K562 (cell line): ENCODE measurements around the gene CSNK1A1. TPM values are rescaled to one million over a fixed set of nuclear protein-coding genes. Genes with fewer than 3 reads are reported as not detected.
A peak's percentile ranks its signal among the peaks of the same experiment; 100 is the strongest.

Source experiments
- ELF1 ChIP-seq: fragments of 200-800 bp; sonication (Bioruptor generic); IDR thresholded peaks from 2 replicates; pipeline ENCODE4 v1.6.1; 2016; ENCODE audit warnings: missing genetic modification characterization, missing compliant biosample characterization
- IFI16 ChIP-seq: fragments of 250-450 bp; sonication (Bioruptor Pico); IDR thresholded peaks from 2 replicates; pipeline ENCODE4 v2.1.2; 2022; ENCODE audit warnings: mild to moderate bottlenecking, inconsistent platforms
- KLF16 ChIP-seq: IDR thresholded peaks from 2 replicates; pipeline ENCODE4 v1.6.1; 2016; ENCODE audit warnings: antibody characterized with exemption
- PHF8 ChIP-seq: fragments of 200-600 bp; sonication (generic); IDR thresholded peaks from 2 replicates; pipeline ENCODE4 v1.6.1; 2012; ENCODE audit warnings: mixed run types, mild to moderate bottlenecking, inconsistent platforms, low read length, moderate library complexity, borderline replicate concordance
- SETDB1 ChIP-seq: IDR thresholded peaks from one replicate; pipeline ENCODE4 v1.6.1; 2012; ENCODE audit warnings: low read length, control low read depth, inconsistent platforms
- TAF15 ChIP-seq: fragments of 200-400 bp; formaldehyde crosslinking; IDR thresholded peaks from 2 replicates; pipeline ENCODE4 v1.6.1; 2017; ENCODE audit warnings: mild to moderate bottlenecking, low read depth, low read length, moderate library complexity
- YY1 ChIP-seq, 3 experiments: IDR thresholded peaks; 2 replicates each; pipeline ENCODE4 v1.6.1; 2011; ENCODE audit warnings: low read length in 2 of 3, mild to moderate bottlenecking in 2 of 3, moderate library complexity in 2 of 3, borderline replicate concordance in 1 of 3, control low read depth in 1 of 3, low read depth in 1 of 3; ENCODE audit not compliant: insufficient read depth in 3 of 3, insufficient replicate concordance in 2 of 3, control insufficient read depth in 1 of 3, insufficient read length in 1 of 3; ENCODE audit errors: extremely low read depth in 1 of 3
- ZBED1 ChIP-seq: IDR thresholded peaks from 2 replicates; pipeline ENCODE4 v1.6.1; 2014
- ZNF146 ChIP-seq: IDR thresholded peaks from one replicate; pipeline ENCODE4 v1.6.1; 2018; ENCODE audit warnings: missing compliant biosample characterization; ENCODE audit not compliant: unreplicated experiment
- ZNF174 ChIP-seq: fragments of 250-450 bp; sonication (Bioruptor Pico); IDR thresholded peaks from 2 replicates; pipeline ENCODE4 v1.4.0; 2020; ENCODE audit warnings: mild to moderate bottlenecking
- ZNF445 ChIP-seq: fragments of 250-450 bp; sonication (Bioruptor Pico); IDR thresholded peaks from 2 replicates; pipeline ENCODE4 v1.4.0; 2020; ENCODE audit warnings: low read depth, mild to moderate bottlenecking, moderate library complexity
- ZNF511 ChIP-seq: sonication (generic); formaldehyde crosslinking; IDR thresholded peaks from 2 replicates; pipeline ENCODE4 v1.8.0; 2022; ENCODE audit warnings: mild to moderate bottlenecking, missing genetic modification reagents
- polyA plus RNA-seq, 8 experiments: library from polyadenylated mRNA; depleted of rRNA in 4 of 8; stranded (reverse) in 5 of 8; unstranded in 3 of 8; fragments of >200 nt; fragmentation: Nextera tagmentation in 2 of 8; fragmentation: Illumina TruSeq in 1 of 8; extraction: Ambion mirVana in 2 of 8; extraction: Trizol in 1 of 8; gene quantifications; 2 replicates each; pipeline versions ENCODE4 v1.2.1 to v1.2.3, GENCODE V29; 2011 to 2014; ENCODE audit warnings: inconsistent platforms in 1 of 8, missing spikeins in 1 of 8
- total RNA-seq, 7 experiments: library from RNA; depleted of rRNA in 6 of 7; stranded (reverse); fragments of >200 nt in 6 of 7; fragmentation: Illumina TruSeq in 2 of 7; extraction: Trizol in 2 of 7; gene quantifications; 2 replicates each; pipeline versions ENCODE4 v1.2.1 to v1.2.3, GENCODE V29; 2011 to 2021; ENCODE audit warnings: low replicate concordance in 1 of 7
- TF ChIP-seq, protein P1 (sequence below): sonication (generic); formaldehyde crosslinking; IDR thresholded peaks from 2 replicates; pipeline ENCODE4 v1.8.0; 2022; ENCODE audit warnings: mild to moderate bottlenecking, missing genetic modification reagents, borderline replicate concordance
- TF ChIP-seq, protein P2 (sequence below), 2 experiments: fragments of 150-350 bp in 1 of 2; IDR thresholded peaks; 2 replicates each; pipeline ENCODE4 v1.6.1; 2012 to 2016; ENCODE audit warnings: low read depth in 2 of 2, low read length in 2 of 2, mild to moderate bottlenecking in 1 of 2, moderate library complexity in 1 of 2
- TF ChIP-seq, protein P3 (sequence below): sonication (generic); formaldehyde crosslinking; IDR thresholded peaks from 2 replicates; pipeline ENCODE4 v1.9.0; 2022; ENCODE audit warnings: mild to moderate bottlenecking, missing genetic modification reagents
- TF ChIP-seq, protein P4 (sequence below): fragments of 250-450 bp; sonication (Bioruptor Pico); IDR thresholded peaks from 2 replicates; pipeline ENCODE4 v1.4.0; 2020; ENCODE audit warnings: mild to moderate bottlenecking

CSNK1A1 gene
- total and polyA plus RNA-seq, 9 of the 15 experiments (the other 6 are each of a cell fraction or from before 2014, with no cell fraction given) = 49.1 to 196 (median 154) TPM

GRCh38 chr5:149551227-149552037 lies at the start of gene CSNK1A1 (continued):
- TF ChIP-seq SETDB1 (peak; percentile 88), ZNF174 (CRISPR knock-in tag) (no peak), ZNF445 (CRISPR knock-in tag) (no peak), IFI16 (CRISPR knock-in tag) (no peak), PHF8 (peak; percentile 93; the same call in 1 of the 2 replicates), ZBED1 (peak; percentile 50), TAF15 (no peak), ZNF146 (CRISPR knock-in tag) (no peak), KLF16 (peak; percentile 69), ELF1 (tag) (peak; percentile 95), YY1 (IDR thresholded peaks at IDR 0.05; ENCODE audit: borderline replicate concordance in 1 of 3, control insufficient read depth in 1 of 3, extremely low read depth in 1 of 3, insufficient read depth in 3 of 3, insufficient read length in 1 of 3, insufficient replicate concordance in 2 of 3, low read depth in 1 of 3, low read length in 2 of 3) (peak; percentile 93 to 97 (median 97)), ZNF511 (CRISPR knock-in tag) (0 out of 2 replicates have a peak, but pooled peaks have one; percentile 27)
- TF ChIP-seq, protein P1, sequence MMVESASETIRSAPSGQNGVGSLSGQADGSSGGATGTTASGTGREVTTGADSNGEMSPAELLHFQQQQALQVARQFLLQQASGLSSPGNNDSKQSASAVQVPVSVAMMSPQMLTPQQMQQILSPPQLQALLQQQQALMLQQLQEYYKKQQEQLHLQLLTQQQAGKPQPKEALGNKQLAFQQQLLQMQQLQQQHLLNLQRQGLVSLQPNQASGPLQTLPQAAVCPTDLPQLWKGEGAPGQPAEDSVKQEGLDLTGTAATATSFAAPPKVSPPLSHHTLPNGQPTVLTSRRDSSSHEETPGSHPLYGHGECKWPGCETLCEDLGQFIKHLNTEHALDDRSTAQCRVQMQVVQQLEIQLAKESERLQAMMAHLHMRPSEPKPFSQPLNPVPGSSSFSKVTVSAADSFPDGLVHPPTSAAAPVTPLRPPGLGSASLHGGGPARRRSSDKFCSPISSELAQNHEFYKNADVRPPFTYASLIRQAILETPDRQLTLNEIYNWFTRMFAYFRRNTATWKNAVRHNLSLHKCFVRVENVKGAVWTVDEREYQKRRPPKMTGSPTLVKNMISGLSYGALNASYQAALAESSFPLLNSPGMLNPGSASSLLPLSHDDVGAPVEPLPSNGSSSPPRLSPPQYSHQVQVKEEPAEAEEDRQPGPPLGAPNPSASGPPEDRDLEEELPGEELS (CRISPR knock-in tag) = no peak
- TF ChIP-seq, protein P2, sequence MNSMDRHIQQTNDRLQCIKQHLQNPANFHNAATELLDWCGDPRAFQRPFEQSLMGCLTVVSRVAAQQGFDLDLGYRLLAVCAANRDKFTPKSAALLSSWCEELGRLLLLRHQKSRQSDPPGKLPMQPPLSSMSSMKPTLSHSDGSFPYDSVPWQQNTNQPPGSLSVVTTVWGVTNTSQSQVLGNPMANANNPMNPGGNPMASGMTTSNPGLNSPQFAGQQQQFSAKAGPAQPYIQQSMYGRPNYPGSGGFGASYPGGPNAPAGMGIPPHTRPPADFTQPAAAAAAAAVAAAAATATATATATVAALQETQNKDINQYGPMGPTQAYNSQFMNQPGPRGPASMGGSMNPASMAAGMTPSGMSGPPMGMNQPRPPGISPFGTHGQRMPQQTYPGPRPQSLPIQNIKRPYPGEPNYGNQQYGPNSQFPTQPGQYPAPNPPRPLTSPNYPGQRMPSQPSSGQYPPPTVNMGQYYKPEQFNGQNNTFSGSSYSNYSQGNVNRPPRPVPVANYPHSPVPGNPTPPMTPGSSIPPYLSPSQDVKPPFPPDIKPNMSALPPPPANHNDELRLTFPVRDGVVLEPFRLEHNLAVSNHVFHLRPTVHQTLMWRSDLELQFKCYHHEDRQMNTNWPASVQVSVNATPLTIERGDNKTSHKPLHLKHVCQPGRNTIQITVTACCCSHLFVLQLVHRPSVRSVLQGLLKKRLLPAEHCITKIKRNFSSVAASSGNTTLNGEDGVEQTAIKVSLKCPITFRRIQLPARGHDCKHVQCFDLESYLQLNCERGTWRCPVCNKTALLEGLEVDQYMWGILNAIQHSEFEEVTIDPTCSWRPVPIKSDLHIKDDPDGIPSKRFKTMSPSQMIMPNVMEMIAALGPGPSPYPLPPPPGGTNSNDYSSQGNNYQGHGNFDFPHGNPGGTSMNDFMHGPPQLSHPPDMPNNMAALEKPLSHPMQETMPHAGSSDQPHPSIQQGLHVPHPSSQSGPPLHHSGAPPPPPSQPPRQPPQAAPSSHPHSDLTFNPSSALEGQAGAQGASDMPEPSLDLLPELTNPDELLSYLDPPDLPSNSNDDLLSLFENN (IDR thresholded peaks at IDR 0.05; ENCODE audit: low read depth in 2 of 2, low read length in 2 of 2) = peak in 1 of 2 experiments; percentile 9; a peak in 1 of 4 replicates
- TF ChIP-seq, protein P3, sequence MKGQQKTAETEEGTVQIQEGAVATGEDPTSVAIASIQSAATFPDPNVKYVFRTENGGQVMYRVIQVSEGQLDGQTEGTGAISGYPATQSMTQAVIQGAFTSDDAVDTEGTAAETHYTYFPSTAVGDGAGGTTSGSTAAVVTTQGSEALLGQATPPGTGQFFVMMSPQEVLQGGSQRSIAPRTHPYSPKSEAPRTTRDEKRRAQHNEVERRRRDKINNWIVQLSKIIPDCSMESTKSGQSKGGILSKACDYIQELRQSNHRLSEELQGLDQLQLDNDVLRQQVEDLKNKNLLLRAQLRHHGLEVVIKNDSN (CRISPR knock-in tag) = no peak
- TF ChIP-seq, protein P4, sequence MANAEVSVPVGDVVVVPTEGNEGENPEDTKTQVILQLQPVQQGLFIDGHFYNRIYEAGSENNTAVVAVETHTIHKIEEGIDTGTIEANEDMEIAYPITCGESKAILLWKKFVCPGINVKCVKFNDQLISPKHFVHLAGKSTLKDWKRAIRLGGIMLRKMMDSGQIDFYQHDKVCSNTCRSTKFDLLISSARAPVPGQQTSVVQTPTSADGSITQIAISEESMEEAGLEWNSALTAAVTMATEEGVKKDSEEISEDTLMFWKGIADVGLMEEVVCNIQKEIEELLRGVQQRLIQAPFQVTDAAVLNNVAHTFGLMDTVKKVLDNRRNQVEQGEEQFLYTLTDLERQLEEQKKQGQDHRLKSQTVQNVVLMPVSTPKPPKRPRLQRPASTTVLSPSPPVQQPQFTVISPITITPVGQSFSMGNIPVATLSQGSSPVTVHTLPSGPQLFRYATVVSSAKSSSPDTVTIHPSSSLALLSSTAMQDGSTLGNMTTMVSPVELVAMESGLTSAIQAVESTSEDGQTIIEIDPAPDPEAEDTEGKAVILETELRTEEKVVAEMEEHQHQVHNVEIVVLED (CRISPR knock-in tag) = peak; percentile 84
